ENCODE measurements around the gene EML2. TPM values are rescaled to one million over a fixed set of nuclear protein-coding genes. Genes with fewer than 3 reads are reported as not detected.

The EML2 gene
- total RNA-seq, 2 donors from 2014 or later = 25.7 to 60.6 TPM

DNA sequence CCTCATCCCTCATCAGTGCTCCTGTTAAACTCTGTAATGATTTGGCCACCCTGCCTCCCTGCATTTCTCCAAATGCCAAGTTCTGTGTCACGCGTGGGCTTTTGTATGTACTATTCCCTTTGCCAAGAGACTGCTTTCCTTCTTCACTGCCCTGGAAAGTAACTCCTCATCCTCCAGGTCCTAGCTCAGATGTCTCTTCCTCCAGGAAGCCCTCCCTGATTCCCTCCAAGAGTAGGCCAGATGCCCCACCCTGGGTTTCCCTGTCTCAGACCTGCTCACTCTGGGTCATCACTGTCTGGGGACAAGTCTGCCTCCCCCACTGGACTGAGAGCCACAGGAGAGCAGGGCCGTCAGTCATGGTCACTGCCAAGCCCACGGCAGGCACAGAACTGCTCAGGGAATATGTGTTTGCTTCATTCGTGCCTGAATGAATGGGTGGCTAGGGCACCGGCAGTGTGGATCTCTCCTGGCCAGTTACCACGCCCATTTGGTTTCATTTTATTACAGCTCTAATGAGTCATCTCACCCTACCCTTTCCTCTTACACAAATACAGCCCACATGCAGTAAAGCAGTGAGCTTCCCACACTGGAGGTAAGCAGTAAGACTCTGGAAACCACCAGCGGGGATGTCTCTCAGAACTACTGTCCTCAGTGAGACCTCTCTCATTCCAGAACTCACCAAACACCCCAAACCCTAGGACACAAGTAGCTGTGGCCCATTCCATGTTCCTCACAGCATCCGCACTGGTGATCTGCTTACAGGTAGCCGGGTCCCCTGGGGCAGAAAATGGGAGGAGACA is 25.1 kb downstream of the EML2 start:
- ATAC-seq = no peak
- Histone ChIP-seq H3K4me1 (no peaks in the 10 kb centered on the region), H3K9me3 (no peaks in the 10 kb centered on the region), H3K4me3 (no peak overlapping the region), H3K36me3 (replicated peaks in 1 of 2; ENCODE audit: insufficient read depth in 1 of 2, low read depth in 2 of 2) (peaks cover 0 to 6% of the 10 kb centered on the region in 2 donors), H3K27me3 (no peaks in the 10 kb centered on the region), H3K27ac (peak overlapping the region in 3 of 4 donors; percentile 31 to 79 (median 33))
- intact Hi-C loops (cut with DNase I) = no loop called here
- peak in 2 of 4 donors; percentile 23 to 70 for DNase-seq
- 65 to 78% methylated on average over 10 of the region's 10 CpGs for WGBS, 2 donors
- TF ChIP-seq POLR2A (IDR thresholded peaks at IDR 0.05) = peak in 1 of 3 donors; percentile 32
- TF ChIP-seq, protein P1, sequence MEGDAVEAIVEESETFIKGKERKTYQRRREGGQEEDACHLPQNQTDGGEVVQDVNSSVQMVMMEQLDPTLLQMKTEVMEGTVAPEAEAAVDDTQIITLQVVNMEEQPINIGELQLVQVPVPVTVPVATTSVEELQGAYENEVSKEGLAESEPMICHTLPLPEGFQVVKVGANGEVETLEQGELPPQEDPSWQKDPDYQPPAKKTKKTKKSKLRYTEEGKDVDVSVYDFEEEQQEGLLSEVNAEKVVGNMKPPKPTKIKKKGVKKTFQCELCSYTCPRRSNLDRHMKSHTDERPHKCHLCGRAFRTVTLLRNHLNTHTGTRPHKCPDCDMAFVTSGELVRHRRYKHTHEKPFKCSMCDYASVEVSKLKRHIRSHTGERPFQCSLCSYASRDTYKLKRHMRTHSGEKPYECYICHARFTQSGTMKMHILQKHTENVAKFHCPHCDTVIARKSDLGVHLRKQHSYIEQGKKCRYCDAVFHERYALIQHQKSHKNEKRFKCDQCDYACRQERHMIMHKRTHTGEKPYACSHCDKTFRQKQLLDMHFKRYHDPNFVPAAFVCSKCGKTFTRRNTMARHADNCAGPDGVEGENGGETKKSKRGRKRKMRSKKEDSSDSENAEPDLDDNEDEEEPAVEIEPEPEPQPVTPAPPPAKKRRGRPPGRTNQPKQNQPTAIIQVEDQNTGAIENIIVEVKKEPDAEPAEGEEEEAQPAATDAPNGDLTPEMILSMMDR (IDR thresholded peaks at IDR 0.05) = no peak

DNA sequence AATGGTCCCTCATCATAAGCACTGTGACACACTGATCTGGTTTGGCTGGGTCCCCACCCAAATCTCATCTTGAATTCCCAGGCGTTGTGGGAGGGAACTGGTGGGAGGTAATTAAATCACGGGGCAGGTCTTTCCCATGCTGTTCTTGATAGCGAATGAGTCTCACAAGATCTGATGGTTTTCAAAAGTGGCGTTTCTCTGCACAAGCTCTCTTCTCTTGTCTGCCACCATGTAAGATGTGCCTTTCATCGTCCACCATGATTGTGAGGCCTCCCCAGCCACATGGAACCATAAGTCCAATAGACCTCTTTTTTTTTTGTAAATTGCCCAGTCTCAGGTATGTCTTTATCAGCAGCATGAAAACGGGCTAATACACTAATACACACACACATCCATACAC is 30.2 kb downstream of the EML2 start:
- TF ChIP-seq, protein P1 (IDR thresholded peaks at IDR 0.05) = no peak
- TF ChIP-seq POLR2A (IDR thresholded peaks at IDR 0.05) = no peak
- Histone ChIP-seq H3K4me1 (peaks cover 9% of the 10 kb centered on the region), H3K36me3 (replicated peaks in 1 of 2; ENCODE audit: insufficient read depth in 1 of 2, low read depth in 2 of 2) (peaks cover 0 to 6% of the 10 kb centered on the region in 2 donors), H3K4me3 (no peak overlapping the region), H3K9me3 (no peaks in the 10 kb centered on the region), H3K27me3 (no peaks in the 10 kb centered on the region), H3K27ac (no peak overlapping the region)
- ATAC-seq = no peak
- no peak for DNase-seq
- intact Hi-C loops (cut with DNase I) = loop anchor here (5.0 kb wide), 1 partner anchor 33 kb away; no protein-coding TSS in a partner anchor
- 94% methylated on average over 6 of the region's 6 CpGs for WGBS, 2 donors

DNA sequence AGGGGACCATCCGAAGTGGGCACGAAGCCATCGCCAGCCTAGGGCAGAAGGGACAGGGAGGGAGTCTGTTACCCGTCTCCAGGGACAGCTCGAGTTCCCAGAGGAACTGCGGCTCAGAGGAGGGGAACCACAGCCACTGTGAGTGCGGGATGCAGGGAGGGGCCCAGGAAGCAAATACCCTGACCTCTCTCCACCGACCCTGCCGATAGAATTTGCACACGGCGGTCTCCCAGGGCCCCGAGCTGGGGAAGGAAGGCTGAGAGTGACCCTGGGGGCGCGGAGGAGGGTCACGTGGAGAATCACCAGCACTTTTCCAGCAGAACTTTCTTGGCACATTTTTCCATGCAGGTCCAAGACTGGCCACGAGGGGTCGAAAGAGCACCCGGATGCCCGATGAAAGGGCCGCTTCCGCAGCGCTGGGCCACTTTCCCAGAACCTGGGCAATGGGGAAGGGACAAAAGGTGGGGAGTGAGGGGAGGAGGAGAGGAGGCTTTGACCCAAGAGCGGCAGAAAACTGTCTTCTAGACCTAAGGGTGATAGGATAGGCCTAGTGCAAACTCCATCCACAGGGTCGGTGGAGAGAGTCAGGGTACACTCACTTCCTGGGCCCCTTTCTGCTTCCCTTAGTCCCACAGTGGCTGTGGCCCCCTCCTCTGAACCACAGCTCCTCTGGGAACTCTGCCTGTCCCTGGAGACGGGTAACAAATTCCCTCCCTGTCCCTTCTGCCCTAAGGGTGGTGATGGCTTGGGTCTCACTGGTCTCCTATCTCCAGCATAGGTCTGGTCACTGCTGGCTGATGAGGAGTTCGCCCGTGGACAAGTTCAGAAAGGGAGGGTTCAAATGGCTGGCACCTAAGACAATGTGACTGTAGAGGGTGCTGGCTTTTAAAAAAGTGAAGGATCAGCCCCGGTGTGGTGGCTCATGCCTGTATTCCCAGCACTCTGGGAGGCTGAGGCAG is 31.8 kb downstream of the EML2 start:
- DNase-seq (peak; percentile 76 to 86 (median 82)), ATAC-seq (peak; percentile 93)
- peaks cover 12% of the 10 kb centered on the region for H3K4me1 ChIP-seq
- no peaks in the 10 kb centered on the region for H3K9me3 ChIP-seq
- peaks cover 0 to 3% of the 10 kb centered on the region in 2 donors for H3K27me3 ChIP-seq
- WGBS, 2 donors = 13 to 26% methylated on average over 12 to 28 of the region's 28 CpGs
- no peak for TF ChIP-seq POLR2A (IDR thresholded peaks at IDR 0.05)
- TF ChIP-seq, protein P1 (IDR thresholded peaks at IDR 0.05) = peak; percentile 77 to 97 (median 94)
- H3K27ac ChIP-seq = peak overlapping the region in 1 of 4 donors; percentile 9
- peaks cover 0 to 1% of the 10 kb centered on the region in 2 donors for H3K36me3 ChIP-seq (replicated peaks in 1 of 2; ENCODE audit: insufficient read depth in 1 of 2, low read depth in 2 of 2)
- intact Hi-C loops (cut with DNase I) = loop anchor here (5.0 kb wide), 1 partner anchor 35 kb away; no protein-coding TSS in a partner anchor
- H3K4me3 ChIP-seq = no peak overlapping the region

DNA sequence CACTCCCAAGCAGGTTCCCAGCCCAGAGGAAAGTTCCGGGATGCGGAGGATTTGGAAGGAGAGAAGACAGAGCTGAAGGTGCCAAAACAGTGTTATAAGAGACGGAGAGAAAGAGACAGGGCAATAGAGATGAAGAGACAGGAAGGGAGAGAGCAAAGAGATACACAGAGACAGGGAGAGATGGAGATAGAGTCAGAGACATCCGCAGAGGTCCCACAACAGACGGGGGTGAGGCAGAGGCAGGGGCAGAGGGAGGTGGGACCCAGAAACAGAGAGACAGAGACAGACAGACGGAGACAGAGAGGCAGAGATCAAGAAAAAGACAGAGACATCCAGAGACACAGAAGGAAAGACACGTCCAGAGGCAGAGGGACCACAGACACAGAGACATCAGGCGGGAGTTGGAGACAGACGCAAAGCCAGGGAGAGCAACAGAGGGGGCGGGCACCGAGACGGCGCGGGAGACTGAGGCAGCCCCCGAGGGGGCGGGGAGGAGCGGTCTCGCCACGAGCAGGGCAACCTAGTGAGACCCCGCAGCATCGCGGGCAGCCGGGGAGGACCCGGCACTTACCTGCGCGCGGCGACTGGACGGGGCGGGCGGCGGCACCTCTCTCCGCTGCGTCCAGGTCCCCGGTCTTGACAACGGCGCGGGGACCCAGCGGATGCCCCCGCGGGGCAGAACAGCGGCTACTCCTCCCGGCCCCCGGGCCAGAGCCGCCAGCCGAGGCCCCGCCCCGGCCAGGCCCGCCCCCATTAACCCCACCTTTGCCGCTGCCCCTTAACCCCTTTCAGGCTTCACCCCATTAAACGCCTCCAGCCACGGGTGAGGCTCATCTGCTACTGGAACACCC is 37.4 kb downstream of the EML2 start, which contains the start of gene GPR4:
Gene GPR4 (minus strand): TSS at position 689 of the 851 bp plus-strand sequence. CDS start 10,346 bp downstream, outside the sequence.
- Histone ChIP-seq H3K27ac (peak within 1 kb of the TSS in 2 of 4 donors; percentile 36 to 44), H3K9me3 (no peaks in the 10 kb centered on the region), H3K4me3 (no peak within 1 kb of the TSS), H3K4me1 (peaks cover 16% of the 10 kb centered on the region), H3K36me3 (replicated peaks in 1 of 2; ENCODE audit: insufficient read depth in 1 of 2, low read depth in 2 of 2) (no peaks in the 10 kb centered on the region), H3K27me3 (peaks cover 0 to 43% of the 10 kb centered on the region in 2 donors)
- DNase-seq (no peak), ATAC-seq (no peak)
- 5 to 8% methylated on average over 22 to 49 of the region's 52 CpGs for WGBS, 2 donors
- intact Hi-C loops (cut with DNase I) = no loop called here
- TF ChIP-seq, protein P1 (IDR thresholded peaks at IDR 0.05) = no peak
- no peak for TF ChIP-seq POLR2A (IDR thresholded peaks at IDR 0.05)
